Coronary artery (tissue), 2 donors: ENCODE data around the gene SPTB.

Experiments used
- DNase-seq: peaks from one replicate; pipeline ENCODE4 v3.0.0-alpha.2; 2017; ENCODE audit warnings: low spot score
- H3K27ac ChIP-seq, 2 donors: fragments of 200-600 bp; sonication (generic); one replicate each; pipeline ENCODE4 v1.5.1; 2016 to 2019
- H3K4me3 ChIP-seq: fragments of 200-600 bp; sonication (generic); 2 replicates; pipeline ENCODE4 v1.5.1; 2016; ENCODE audit warnings: mild to moderate bottlenecking, moderate library complexity
- TF ChIP-seq, protein P1 (sequence below): fragments of 200-600 bp; sonication (generic); IDR thresholded peaks from one replicate; pipeline ENCODE4 v1.5.1; 2019; ENCODE audit warnings: antibody characterized with exemption

SPTB gene

DNA sequence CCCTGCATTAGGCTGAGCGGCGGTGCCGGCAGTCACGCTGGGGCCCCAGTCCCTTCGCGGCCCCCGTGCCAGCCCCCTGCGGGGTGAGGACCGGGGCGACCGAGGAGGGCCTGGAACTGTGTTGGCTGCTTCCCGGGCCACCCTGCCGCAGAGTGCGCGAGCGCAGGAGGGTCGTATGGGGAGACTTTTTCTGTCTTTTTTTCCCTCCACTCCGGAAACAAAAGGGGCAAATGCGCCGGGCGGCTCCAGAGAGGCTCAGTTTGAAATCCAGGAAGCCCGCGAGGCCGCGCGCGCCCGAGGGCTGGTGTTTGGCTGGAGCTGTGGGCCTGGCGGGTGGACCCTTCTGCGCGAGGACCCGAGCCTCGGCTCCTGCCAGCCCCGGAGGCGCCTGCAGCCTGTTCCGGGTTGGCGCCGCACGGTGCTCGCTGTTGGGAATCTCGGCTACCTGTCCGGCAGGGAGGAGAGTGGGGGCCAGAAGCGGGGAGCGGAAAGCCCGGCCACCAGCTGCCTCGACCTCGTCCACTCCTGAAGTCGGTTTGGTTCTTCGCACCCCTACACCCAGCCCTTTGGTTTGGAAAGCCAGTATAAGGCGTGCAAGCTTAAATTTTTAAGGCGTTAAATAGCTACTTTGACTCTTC is 174.8 kb downstream of the SPTB start:
- H3K4me3 ChIP-seq, result peak overlapping the region; percentile 93
- peak; percentile 76 for DNase-seq
- TF ChIP-seq, protein P1, sequence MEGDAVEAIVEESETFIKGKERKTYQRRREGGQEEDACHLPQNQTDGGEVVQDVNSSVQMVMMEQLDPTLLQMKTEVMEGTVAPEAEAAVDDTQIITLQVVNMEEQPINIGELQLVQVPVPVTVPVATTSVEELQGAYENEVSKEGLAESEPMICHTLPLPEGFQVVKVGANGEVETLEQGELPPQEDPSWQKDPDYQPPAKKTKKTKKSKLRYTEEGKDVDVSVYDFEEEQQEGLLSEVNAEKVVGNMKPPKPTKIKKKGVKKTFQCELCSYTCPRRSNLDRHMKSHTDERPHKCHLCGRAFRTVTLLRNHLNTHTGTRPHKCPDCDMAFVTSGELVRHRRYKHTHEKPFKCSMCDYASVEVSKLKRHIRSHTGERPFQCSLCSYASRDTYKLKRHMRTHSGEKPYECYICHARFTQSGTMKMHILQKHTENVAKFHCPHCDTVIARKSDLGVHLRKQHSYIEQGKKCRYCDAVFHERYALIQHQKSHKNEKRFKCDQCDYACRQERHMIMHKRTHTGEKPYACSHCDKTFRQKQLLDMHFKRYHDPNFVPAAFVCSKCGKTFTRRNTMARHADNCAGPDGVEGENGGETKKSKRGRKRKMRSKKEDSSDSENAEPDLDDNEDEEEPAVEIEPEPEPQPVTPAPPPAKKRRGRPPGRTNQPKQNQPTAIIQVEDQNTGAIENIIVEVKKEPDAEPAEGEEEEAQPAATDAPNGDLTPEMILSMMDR, result no peak
- H3K27ac ChIP-seq, result peak overlapping the region; percentile 92 to 99

- peak within 1 kb of the TSS; percentile 93 for H3K4me3 ChIP-seq
- peak; percentile 83 for DNase-seq
- H3K27ac ChIP-seq, result peak within 1 kb of the TSS; percentile 92 to 99
- TF ChIP-seq, protein P1, result no peak
Measured at GRCh38 chr14:64704143-64704742, 175.5 kb downstream of the SPTB start, which contains the start of gene PLEKHG3. TSS of gene PLEKHG3 (plus strand) at chr14:64704424. CDS start at chr14:64727632, 23,208 bp downstream.

- Histone ChIP-seq H3K4me3 (peak overlapping the region; percentile 93), H3K27ac (peak overlapping the region; percentile 92 to 99)
- TF ChIP-seq, protein P1, result no peak
- peak; percentile 62 for DNase-seq
Measured at GRCh38 chr14:64703395-64704142, 176.1 kb downstream of the SPTB start.

DNA sequence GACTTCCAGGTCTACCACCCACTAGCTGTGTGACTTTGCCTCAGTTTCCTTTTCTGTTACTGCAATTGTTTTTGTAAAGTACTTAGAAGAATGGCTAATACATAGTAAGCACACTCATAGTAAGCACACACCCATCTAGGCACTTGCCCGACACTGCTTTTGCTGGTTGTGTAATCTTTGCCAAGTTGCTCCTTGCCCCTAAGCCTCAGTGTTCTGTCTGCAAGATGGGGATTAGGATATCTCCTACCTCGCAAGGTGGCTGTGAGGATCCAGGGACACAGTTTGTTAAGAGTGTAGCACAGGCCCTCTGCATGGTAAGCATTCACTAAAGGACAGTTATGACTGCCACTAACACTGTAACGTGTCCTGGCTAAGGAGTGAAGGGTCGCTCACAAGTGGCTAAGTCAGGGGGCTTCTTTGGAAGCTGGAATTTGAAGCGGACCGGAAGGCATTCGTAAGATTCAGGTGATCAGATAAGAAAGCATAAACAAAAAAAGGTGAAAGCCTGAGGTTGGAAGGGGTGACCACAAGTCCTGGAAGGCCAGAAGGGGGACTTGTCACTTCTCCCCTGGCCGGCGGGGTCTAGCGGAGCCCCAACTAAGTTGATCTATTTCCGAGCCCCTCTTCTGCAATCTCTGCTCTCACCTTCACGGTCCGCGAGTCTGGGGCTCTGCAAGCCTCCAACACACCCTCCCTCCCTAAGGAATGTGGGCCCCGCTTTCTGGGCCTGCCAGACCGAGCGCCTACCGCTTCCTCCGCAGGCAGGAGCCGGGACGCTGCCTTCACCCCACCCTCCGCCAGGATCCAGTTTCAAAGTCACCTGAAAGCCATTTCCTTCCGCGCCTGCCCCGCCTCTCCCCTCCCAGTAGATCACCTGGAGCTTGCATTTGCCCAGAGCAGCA is 177.0 kb downstream of the SPTB start:
- Histone ChIP-seq H3K27ac (peak overlapping the region; percentile 92 to 99), H3K4me3 (peak overlapping the region; percentile 93)
- TF ChIP-seq, protein P1, result no peak
- DNase-seq, result peak; percentile 71

DNA sequence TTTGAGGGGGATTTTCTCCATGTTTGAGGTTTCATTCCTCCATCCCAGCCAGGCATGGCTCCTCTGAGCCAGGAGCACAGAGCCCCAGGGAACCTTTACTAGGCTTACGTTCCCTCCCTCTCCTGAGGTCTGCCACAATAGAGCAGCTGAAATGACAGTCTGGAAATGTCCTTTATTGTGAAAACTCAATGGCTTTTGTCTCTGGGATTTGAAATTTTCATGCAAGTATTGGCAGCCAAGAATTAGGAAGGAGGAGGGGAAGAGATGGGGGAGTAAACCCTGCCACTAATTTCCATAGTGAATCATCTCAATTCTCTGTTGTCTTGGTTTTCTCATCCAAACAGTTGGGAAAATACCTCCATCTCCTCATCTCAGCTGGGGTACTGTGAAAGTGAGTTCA is 178.0 kb downstream of the SPTB start:
- no peak overlapping the region for H3K27ac ChIP-seq
- peak; percentile 19 for DNase-seq
- H3K4me3 ChIP-seq, result no peak overlapping the region
- TF ChIP-seq, protein P1, result no peak

- H3K4me3 ChIP-seq, result no peak overlapping the region
- no peak overlapping the region for H3K27ac ChIP-seq
- TF ChIP-seq, protein P1, result no peak
- DNase-seq, result peak; percentile 12
Measured at GRCh38 chr14:64700894-64701293, 178.8 kb downstream of the SPTB start.
